DND-41 (cell line): ENCODE measurements around the gene DSTYK.
A peak's percentile ranks its signal among the peaks of the same experiment; 100 is the strongest.

Source experiments
- ATAC-seq: fragments of 200-7000 bp; cut with Tn5 transposase; 3 replicates; pipeline ENCODE4 v1.9.1; 2021; ENCODE audit warnings: low read depth; ENCODE audit not compliant: insufficient read depth
- DNase-seq: peaks from one replicate; pipeline ENCODE4 v3.0.0-alpha.2; 2020
- H2AFZ ChIP-seq: 2 replicates; pipeline ENCODE4 v1.6.0; 2012; ENCODE audit warnings: low read depth, low read length
- H3K27ac ChIP-seq: 2 replicates; pipeline ENCODE4 v1.5.1; 2012; ENCODE audit warnings: low read length, inconsistent platforms
- H3K27me3 ChIP-seq: fragments of 200-600 bp; sonication (generic); 2 replicates; pipeline ENCODE4 v1.6.0; 2012; ENCODE audit warnings: low read length, mild to moderate bottlenecking, inconsistent platforms; ENCODE audit not compliant: insufficient read depth, poor library complexity
- H3K36me3 ChIP-seq: 2 replicates; pipeline ENCODE4 v1.5.1; 2012; ENCODE audit warnings: low read length, inconsistent platforms; ENCODE audit not compliant: insufficient read depth
- H3K4me1 ChIP-seq: 2 replicates; pipeline ENCODE4 v1.5.1; 2012; ENCODE audit warnings: mild to moderate bottlenecking, low read length; ENCODE audit not compliant: insufficient read depth
- H3K4me2 ChIP-seq: 2 replicates; pipeline ENCODE4 v1.6.0; 2012; ENCODE audit warnings: mild to moderate bottlenecking, moderate library complexity, low read length, inconsistent platforms; ENCODE audit not compliant: insufficient read depth
- H3K4me3 ChIP-seq, 2 experiments: fragments of 200-600 bp in 1 of 2; shearing (Covaris generic) in 1 of 2; 2 replicates each; pipeline ENCODE4 v1.5.1; 2012 to 2016; ENCODE audit warnings: inconsistent platforms in 2 of 2, low read length in 2 of 2, mild to moderate bottlenecking in 2 of 2, low read depth in 1 of 2, moderate library complexity in 1 of 2
- H3K79me2 ChIP-seq: 2 replicates; pipeline ENCODE4 v1.6.0; 2012; ENCODE audit warnings: low read length, inconsistent platforms; ENCODE audit not compliant: insufficient read depth
- H3K9ac ChIP-seq: 2 replicates; pipeline ENCODE4 v1.6.0; 2012; ENCODE audit warnings: low read depth, mild to moderate bottlenecking, inconsistent platforms, low read length, moderate library complexity
- H3K9me3 ChIP-seq: 2 replicates; pipeline ENCODE4 v1.5.1; 2012; ENCODE audit warnings: low read length, moderate library complexity, mild to moderate bottlenecking, inconsistent platforms; ENCODE audit not compliant: insufficient read depth, severe bottlenecking
- H4K20me1 ChIP-seq: 2 replicates; pipeline ENCODE4 v1.6.0; 2012; ENCODE audit warnings: low read length; ENCODE audit not compliant: insufficient read depth
- CTCF ChIP-seq: IDR thresholded peaks from 2 replicates; pipeline ENCODE4 v1.5.1; 2012; ENCODE audit warnings: borderline replicate concordance, low read length, moderate library complexity, mild to moderate bottlenecking; ENCODE audit not compliant: poor library complexity, severe bottlenecking; ENCODE audit errors: extremely low read depth
- EZH2 ChIP-seq: IDR thresholded peaks from 3 replicates; pipeline ENCODE4 v1.6.1; 2012; ENCODE audit warnings: borderline replicate concordance, low read depth, mild to moderate bottlenecking, moderate library complexity, low read length, inconsistent platforms; ENCODE audit not compliant: severe bottlenecking

The DSTYK gene

GRCh38 chr1:205225901-205226765 lies 14.6 kb upstream of the DSTYK start:
- TF ChIP-seq CTCF, result no peak
- no peak for TF ChIP-seq EZH2
- DNase-seq (no peak), ATAC-seq (no peak)
- Histone ChIP-seq H4K20me1 (peaks cover 6% of the 10 kb centered on the region), H3K27ac (no peak overlapping the region), H3K36me3 (no peaks in the 10 kb centered on the region), H3K4me1 (peaks cover 33% of the 10 kb centered on the region), H3K79me2 (no peaks in the 10 kb centered on the region), H3K27me3 (peaks cover 16% of the 10 kb centered on the region), H3K4me3 (no peak overlapping the region), H3K9ac (no peak overlapping the region), H3K9me3 (no peaks in the 10 kb centered on the region), H2AFZ (no peak overlapping the region), H3K4me2 (peak overlapping the region; percentile 82; the same call in 1 of the 2 replicates)

DNA sequence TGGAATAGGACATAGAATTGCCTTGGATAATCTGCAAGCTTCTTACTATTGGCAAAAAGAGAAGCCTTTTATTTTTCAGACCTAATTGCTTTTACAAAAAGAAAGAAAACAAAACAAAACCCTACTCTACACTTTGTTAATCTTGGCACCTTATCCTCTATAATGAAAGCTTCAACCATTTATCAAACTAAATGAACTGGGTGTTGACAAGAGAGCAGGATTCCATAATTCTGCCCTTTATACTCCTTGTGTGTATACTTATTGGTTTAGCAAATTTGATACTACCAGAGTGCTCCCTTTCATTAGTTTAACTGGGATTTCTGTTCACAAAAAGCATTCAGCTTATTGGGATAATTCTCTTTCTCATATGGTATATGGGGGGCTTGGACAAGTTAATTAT lies 13.2 kb upstream of the DSTYK start:
- Histone ChIP-seq H3K9me3 (no peaks in the 10 kb centered on the region), H3K27me3 (peaks cover 16% of the 10 kb centered on the region), H3K27ac (no peak overlapping the region), H2AFZ (no peak overlapping the region), H3K4me1 (peaks cover 27% of the 10 kb centered on the region), H3K36me3 (no peaks in the 10 kb centered on the region), H3K4me2 (no peak overlapping the region), H4K20me1 (peaks cover 3% of the 10 kb centered on the region; the same call in 1 of the 2 replicates), H3K4me3 (no peak overlapping the region), H3K79me2 (no peaks in the 10 kb centered on the region), H3K9ac (no peak overlapping the region)
- no peak for ATAC-seq
- DNase-seq, result no peak
- TF ChIP-seq CTCF (no peak), EZH2 (no peak)

GRCh38 chr1:205220421-205220820 lies 8.9 kb upstream of the DSTYK start:
- DNase-seq (no peak), ATAC-seq (no peak)
- Histone ChIP-seq H3K4me1 (no peaks in the 10 kb centered on the region), H3K36me3 (no peaks in the 10 kb centered on the region), H3K9ac (no peak overlapping the region), H3K79me2 (no peaks in the 10 kb centered on the region), H3K27me3 (peaks cover 6% of the 10 kb centered on the region), H3K27ac (no peak overlapping the region), H3K9me3 (no peaks in the 10 kb centered on the region), H3K4me2 (no peak overlapping the region), H3K4me3 (no peak overlapping the region), H4K20me1 (no peaks in the 10 kb centered on the region), H2AFZ (no peak overlapping the region)
- TF ChIP-seq EZH2 (no peak), CTCF (no peak)
